ENCODE results near the gene AQP1. TPM values are rescaled to one million over a fixed set of nuclear protein-coding genes. Genes with fewer than 3 reads are reported as not detected.

AQP1 gene
- total RNA-seq, 1 experiment from 2014 or later, result not detected

DNA sequence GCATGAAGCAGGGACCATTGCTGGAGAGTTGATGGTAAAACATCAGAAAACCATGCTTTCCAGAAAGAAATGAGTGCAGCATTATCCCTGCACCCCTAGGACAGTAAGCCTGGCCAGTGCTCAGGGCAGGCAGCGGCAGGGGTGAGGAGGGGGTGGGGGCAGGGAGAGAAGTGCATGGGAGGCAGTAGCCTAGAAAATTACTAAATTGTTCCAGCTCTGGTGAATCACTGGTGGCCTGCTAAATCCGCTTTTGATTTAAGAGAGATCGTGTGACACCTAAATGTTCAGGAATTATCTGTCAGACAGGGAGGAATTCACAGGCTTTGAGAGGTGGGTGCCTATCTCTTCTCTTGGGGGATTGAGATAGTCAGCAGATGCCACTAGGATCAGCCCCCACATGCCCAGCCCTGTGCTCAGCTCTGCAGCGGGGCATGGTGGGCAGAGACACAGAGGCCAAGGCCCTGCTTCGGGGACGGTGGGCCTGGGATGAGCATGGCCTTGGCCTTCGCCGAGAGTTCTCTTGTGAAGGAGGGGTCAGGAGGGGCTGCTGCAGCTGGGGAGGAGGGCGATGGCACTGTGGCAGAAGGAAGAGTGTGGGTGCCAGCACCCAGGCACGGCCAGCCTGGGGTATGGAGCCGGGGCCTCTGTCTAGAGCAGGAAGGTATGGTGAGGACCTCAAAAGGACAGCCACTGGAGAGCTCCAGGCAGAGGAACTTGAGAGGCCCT is 5.0 kb upstream of the AQP1 start:
- Histone ChIP-seq H3K4me3 (ENCODE audit: insufficient read depth, low read depth, low read length) (no peak overlapping the region), H3K36me3 (replicated peaks; ENCODE audit: control insufficient read depth, insufficient read depth, low read length) (no peaks in the 10 kb centered on the region), H3K27me3 (ENCODE audit: control insufficient read depth, insufficient read depth, low read length) (no peaks in the 10 kb centered on the region)
- no peak for DNase-seq

DNA sequence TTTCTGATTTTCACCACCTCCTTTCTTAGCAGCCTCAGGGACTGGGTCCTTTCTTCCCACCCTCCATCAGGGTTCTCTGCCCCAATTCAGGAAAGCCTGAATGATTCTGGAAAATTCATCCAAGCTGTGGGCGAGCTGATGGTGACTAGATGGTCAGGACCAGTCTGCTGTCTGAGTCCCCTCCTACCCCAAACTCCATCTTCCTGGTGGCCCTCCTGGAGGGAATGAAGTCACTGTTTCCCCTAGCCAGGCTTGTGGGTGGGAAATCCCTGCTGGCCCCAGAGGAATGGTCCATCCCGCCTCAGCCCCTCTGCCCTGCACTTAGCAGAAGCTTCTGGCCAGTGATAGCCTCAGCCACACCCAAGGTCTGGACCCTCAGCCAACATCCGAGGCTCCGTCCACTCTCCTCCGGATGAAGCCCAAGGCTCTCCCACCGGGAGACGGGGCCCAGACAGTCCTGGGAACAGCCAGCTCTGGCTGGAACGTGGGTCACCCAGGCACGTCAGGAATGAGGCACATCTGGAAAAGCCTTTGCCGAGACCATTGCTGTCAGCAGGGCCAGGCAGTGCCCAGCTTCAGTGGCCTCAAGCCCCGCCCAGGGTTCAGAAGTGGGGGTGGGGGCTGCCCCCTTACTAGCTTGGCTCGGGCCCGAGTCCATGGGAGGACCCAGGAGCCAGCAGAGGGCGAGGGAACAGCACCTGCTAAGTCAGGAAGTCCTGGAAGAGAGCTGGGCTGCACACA is 4.0 kb upstream of the AQP1 start:
- no peaks in the 10 kb centered on the region for H3K36me3 ChIP-seq (replicated peaks; ENCODE audit: control insufficient read depth, insufficient read depth, low read length)
- no peak overlapping the region for H3K4me3 ChIP-seq (ENCODE audit: insufficient read depth, low read depth, low read length)
- peak; percentile 78 for DNase-seq
- H3K27me3 ChIP-seq (ENCODE audit: control insufficient read depth, insufficient read depth, low read length), result no peaks in the 10 kb centered on the region

DNA sequence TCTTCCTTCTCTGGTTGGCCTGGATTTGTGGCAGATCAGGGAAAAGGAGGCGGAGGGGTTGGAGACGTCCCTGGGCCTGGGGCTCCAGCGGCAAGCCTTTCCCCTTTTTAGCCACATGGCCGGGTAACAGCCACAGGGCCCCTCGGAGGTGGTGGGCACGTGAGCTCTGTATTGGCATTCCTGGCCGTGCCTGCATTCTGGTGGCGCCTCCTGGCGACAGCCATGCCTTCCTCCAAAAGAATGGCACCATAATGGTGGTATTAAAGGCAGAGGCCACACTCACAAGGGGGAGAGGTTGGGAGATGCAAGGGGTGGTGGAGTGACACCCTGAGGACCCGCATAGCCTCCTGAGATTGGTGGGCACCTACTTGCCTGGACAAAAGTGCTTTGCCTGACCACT is 3.0 kb upstream of the AQP1 start:
- H3K4me3 ChIP-seq (ENCODE audit: insufficient read depth, low read depth, low read length), result no peak overlapping the region
- H3K36me3 ChIP-seq (replicated peaks; ENCODE audit: control insufficient read depth, insufficient read depth, low read length), result no peaks in the 10 kb centered on the region
- DNase-seq, result peak; percentile 94
- H3K27me3 ChIP-seq (ENCODE audit: control insufficient read depth, insufficient read depth, low read length), result no peaks in the 10 kb centered on the region

DNA sequence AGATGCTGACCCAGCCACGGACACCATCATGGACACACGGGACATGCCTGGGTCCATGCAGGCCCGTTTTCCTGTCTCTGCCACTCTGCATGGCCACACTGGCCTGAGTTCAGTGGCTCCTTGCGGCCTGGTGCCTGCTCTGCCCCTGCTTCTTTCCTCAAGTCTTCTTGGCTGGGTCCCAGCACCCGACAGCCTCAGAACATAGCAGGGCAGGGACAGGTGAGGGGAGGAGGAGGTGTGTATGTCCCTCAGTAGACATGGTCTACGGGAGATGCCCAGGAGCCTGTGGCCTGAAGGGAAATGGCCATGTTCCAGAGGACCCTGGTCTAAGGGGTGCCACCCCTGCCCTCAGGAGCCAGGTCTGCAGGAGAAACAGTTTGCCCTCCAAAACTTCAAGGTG is 2.2 kb upstream of the AQP1 start:
- no peak overlapping the region for H3K4me3 ChIP-seq (ENCODE audit: insufficient read depth, low read depth, low read length)
- no peaks in the 10 kb centered on the region for H3K36me3 ChIP-seq (replicated peaks; ENCODE audit: control insufficient read depth, insufficient read depth, low read length)
- no peaks in the 10 kb centered on the region for H3K27me3 ChIP-seq (ENCODE audit: control insufficient read depth, insufficient read depth, low read length)
- DNase-seq, result no peak

DNA sequence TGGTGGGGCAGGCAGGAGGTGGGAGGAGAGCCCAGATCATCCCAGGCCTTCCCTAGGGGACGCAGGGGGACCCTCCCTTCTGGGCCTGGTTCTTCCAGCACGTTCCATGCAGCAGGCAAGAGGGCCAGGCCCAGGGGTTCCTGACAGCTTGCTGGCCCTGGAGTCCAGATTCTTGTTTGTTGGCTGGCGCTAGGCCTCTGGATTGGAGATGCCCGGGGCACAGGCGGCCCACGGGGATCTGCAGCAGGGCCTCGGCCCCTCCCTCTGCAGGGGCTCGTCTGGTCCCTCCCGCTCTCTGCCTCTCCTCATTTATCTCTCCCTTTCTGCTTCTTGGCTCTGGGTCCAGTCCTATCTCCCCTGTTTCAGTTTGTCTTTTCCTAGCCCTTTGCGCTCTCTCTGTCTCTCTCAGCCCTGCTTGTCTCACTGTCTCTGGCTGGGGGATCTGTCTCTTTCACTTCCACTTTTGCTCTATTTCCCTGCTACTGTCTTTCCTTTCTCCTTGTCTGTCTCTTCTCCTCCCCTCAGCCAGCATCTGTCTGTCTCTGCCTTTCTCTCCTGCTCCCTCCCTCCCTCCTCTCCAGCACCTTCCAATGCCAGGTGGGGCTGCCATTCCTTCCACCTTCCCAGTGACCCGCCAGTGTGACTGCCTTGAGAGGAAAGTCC is 1.1 kb upstream of the AQP1 start:
- no peaks in the 10 kb centered on the region for H3K27me3 ChIP-seq (ENCODE audit: control insufficient read depth, insufficient read depth, low read length)
- H3K4me3 ChIP-seq (ENCODE audit: insufficient read depth, low read depth, low read length), result no peak overlapping the region
- no peak for DNase-seq
- H3K36me3 ChIP-seq (replicated peaks; ENCODE audit: control insufficient read depth, insufficient read depth, low read length), result no peaks in the 10 kb centered on the region

DNA sequence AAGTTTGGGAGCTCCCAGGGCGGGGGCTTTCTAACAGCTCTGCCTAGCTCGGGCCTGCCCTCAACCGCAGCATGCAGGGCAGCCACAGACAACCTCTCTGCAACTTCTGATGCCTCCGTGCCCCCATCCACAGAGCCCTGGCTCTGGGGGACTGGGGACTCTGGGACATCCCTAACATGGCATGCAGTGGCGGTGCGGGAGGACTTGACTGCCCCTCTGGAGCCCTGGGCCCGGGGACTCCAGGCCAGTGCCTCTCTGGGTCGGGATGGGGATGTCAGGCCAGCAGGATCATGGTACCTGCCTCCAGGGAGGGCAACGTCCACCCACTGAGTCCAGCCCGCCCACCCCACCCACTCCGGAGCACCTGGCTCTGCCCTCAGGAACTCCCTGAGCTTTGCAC is 520 bp upstream of the AQP1 start:
- DNase-seq, result no peak
- Histone ChIP-seq H3K36me3 (replicated peaks; ENCODE audit: control insufficient read depth, insufficient read depth, low read length) (no peaks in the 10 kb centered on the region), H3K4me3 (ENCODE audit: insufficient read depth, low read depth, low read length) (no peak overlapping the region), H3K27me3 (ENCODE audit: control insufficient read depth, insufficient read depth, low read length) (no peaks in the 10 kb centered on the region)

DNA sequence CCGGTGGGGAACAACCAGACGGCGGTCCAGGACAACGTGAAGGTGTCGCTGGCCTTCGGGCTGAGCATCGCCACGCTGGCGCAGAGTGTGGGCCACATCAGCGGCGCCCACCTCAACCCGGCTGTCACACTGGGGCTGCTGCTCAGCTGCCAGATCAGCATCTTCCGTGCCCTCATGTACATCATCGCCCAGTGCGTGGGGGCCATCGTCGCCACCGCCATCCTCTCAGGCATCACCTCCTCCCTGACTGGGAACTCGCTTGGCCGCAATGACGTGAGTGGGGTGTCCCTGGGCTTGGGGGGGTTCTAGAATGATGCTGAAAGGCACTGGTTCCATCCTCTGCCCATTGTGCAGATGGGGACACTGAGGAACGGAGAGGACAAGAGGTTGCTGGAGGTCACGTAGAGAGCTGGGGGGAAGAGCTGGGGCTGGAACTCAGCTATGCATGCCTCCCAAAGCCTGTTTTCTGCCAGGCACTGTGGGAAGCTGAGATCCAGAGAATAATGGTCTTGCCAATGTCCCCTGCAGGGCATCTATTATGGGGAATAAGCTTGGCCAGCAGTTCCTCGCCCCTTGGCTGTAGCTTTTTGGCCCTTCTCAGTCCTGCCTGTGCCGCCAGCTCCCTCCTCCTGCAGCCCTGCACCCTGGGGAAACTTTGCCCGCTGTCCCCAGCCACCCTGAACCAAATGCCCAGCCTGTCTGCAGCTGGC is 523 bp downstream of the AQP1 start:
- Histone ChIP-seq H3K4me3 (ENCODE audit: insufficient read depth, low read depth, low read length) (no peak overlapping the region), H3K27me3 (ENCODE audit: control insufficient read depth, insufficient read depth, low read length) (no peaks in the 10 kb centered on the region), H3K36me3 (replicated peaks; ENCODE audit: control insufficient read depth, insufficient read depth, low read length) (no peaks in the 10 kb centered on the region)
- DNase-seq, result no peak

DNA sequence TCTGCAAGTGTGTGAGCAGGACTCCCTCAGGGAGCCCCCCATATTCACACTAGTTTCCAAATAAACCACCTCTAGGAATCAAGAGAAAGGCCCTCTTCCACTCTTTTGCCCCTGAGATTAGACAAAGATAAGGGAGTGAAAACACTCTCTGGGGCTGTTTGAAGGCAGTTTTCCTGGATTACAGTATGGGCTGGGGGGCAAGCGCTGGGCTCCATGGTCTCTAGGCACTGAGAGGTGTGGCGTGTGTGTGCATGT is 1.0 kb downstream of the AQP1 start:
- no peak for DNase-seq
- Histone ChIP-seq H3K27me3 (ENCODE audit: control insufficient read depth, insufficient read depth, low read length) (no peaks in the 10 kb centered on the region), H3K36me3 (replicated peaks; ENCODE audit: control insufficient read depth, insufficient read depth, low read length) (no peaks in the 10 kb centered on the region), H3K4me3 (ENCODE audit: insufficient read depth, low read depth, low read length) (no peak overlapping the region)

DNA sequence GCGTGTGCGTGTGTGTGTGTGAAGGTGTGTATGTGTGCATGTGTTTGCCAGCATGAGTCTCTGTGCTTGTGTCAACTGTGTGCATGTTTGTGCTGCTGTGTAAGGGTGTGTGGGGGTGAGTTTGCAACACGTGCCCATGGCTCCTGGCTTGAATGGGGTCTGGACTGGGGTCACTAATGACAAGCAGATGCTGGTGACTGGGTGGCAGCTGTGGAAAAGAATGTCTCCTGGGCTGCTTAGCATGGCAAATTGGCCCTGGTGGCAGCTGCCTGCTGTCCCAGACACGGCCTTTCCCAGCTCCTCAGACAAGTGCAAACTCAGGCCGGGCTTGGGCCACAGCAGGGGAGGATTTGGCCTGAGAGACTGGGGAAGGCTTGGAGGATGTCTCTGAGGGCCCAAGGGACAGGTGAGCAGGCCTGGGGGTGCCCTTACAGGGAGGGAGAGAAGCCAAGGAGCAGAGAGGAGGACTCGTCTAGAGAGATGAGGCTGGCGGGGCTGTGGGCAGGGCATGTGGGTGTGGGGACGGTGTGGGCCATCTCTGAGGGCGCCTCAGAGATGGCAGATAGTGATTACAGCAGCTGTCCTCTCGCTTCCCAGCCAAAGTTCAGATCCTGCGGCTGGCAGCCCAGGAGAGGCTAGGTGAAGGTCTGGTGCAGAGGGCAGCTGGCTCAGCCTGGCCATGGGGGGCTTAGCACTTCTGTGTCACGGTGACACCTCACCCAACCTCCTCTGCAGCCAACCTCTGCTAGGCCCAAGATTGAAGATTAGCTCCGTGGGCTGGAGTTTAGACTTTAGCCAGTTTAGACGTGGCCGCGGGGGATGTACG is 1.5 kb downstream of the AQP1 start:
- H3K36me3 ChIP-seq (replicated peaks; ENCODE audit: control insufficient read depth, insufficient read depth, low read length), result no peaks in the 10 kb centered on the region
- no peaks in the 10 kb centered on the region for H3K27me3 ChIP-seq (ENCODE audit: control insufficient read depth, insufficient read depth, low read length)
- H3K4me3 ChIP-seq (ENCODE audit: insufficient read depth, low read depth, low read length), result no peak overlapping the region
- DNase-seq, result no peak

DNA sequence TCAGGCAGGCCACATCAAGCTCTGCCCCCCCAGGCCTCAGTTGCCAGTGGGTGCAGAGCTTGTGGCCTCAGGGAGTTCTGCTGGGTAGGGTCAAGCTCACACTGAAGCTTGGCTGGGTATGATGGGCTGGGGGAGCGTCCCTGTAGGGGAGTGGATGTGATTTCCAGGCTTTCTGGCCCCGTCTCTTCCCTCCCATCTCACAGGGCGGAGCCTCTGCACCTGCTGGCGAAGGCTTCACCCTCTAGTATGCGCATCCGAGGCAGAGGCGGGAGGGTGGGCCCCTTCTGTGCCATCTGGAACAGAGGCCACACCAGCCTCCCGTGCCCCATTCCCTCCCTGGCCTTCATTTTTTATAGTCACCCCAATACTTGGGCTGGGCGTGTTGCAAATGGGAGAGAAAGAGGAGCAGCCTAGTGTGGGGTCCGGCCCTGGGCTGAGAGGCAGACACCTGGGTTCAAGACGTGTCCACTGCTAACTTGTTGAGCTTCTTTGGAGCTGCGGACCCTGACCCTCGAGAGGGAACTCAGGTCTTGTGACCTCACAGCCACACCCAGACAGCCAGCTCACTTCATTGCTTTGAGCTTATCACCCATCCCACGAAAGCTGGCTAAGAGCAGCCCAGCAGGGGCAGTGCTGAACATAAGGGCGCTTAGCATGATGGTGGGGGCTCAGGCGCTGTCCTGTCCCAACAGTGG is 2.3 kb downstream of the AQP1 start:
- DNase-seq, result no peak
- H3K36me3 ChIP-seq (replicated peaks; ENCODE audit: control insufficient read depth, insufficient read depth, low read length), result no peaks in the 10 kb centered on the region
- no peak overlapping the region for H3K4me3 ChIP-seq (ENCODE audit: insufficient read depth, low read depth, low read length)
- no peaks in the 10 kb centered on the region for H3K27me3 ChIP-seq (ENCODE audit: control insufficient read depth, insufficient read depth, low read length)

DNA sequence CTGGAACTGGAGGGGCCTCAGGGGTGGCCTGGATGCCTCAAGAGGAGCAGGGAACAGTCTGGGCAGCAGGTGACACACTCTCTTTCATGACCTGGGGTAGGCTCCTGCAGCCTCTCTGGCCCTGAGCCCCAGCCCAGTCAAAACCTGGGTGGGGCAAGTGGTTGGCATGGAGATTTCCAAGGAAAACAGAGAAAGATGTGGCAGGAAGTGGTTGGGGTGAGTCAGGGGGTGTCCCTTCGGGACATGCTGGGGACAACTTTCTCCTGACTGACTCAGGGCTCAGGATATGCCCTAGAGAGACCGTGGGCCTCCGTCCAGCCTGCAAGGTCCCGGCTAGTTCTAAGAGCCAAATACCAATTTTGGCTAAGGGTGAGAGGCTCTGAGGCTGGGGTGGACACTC is 2.9 kb downstream of the AQP1 start:
- DNase-seq, result no peak
- Histone ChIP-seq H3K36me3 (replicated peaks; ENCODE audit: control insufficient read depth, insufficient read depth, low read length) (no peaks in the 10 kb centered on the region), H3K4me3 (ENCODE audit: insufficient read depth, low read depth, low read length) (no peak overlapping the region), H3K27me3 (ENCODE audit: control insufficient read depth, insufficient read depth, low read length) (no peaks in the 10 kb centered on the region)

DNA sequence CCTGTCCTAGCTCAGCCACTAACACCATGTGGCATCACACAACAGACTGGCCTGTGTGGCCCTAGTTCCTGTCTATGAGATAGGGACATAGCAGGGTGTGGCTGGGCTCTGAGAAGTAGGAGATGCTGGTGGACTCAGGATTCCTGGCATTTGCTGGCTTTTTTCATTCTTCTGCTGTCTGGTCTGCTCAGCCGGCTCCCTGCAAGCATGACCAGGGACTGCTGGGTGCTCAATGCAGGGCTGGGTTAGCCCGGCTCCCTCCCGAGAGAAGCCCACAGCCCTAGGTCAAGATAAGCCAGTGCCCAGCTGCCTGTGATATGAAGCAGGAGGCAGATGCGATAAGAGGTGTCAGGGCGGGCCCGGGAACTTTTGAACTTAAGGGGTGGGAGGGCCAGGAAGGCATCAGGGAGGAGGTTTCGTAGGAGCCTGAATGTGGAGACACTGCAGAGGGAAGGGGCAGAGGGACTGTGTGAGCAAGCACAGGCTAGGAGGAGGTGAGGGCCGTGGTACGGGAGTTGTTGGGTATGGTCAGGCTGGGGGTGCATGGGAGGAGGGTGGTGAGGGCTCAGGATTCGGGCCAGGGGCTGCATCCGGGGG is 3.5 kb downstream of the AQP1 start:
- Histone ChIP-seq H3K36me3 (replicated peaks; ENCODE audit: control insufficient read depth, insufficient read depth, low read length) (no peaks in the 10 kb centered on the region), H3K27me3 (ENCODE audit: control insufficient read depth, insufficient read depth, low read length) (no peaks in the 10 kb centered on the region), H3K4me3 (ENCODE audit: insufficient read depth, low read depth, low read length) (no peak overlapping the region)
- DNase-seq, result no peak

DNA sequence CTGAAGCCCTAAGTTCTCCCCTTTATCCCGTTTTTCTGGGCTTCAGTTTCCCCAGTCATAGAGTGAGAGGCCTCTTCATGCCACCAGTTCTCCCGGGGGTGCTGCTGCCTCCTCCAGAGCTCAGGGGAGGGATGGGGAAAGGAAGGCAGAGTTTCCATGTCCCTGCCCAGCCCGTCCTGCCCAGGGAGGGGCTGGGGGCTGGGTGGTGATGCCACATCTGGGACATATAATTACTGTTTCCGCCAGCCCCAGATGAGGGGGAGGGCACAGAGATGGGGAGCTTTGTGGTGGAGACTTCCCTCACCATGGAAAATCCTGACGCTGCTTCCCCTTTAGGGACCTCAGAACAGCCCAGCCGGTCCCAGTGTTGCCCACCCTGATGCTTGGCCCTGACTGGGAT is 4.1 kb downstream of the AQP1 start:
- Histone ChIP-seq H3K36me3 (replicated peaks; ENCODE audit: control insufficient read depth, insufficient read depth, low read length) (no peaks in the 10 kb centered on the region), H3K27me3 (ENCODE audit: control insufficient read depth, insufficient read depth, low read length) (no peaks in the 10 kb centered on the region), H3K4me3 (ENCODE audit: insufficient read depth, low read depth, low read length) (no peak overlapping the region)
- DNase-seq, result no peak

Data from H7 (cell line).